Keratinocyte (primary cell): ENCODE results near the gene GPR153.

Experiments
- EZH2 ChIP-seq: IDR thresholded peaks from one replicate; pipeline ENCODE4 v1.6.1; 2012; ENCODE audit warnings: inconsistent platforms, mild to moderate bottlenecking, low read length, moderate library complexity
- TF ChIP-seq, protein P1 (sequence below), 3 experiments: IDR thresholded peaks in 1 of 3; conservative IDR thresholded peaks in 1 of 3; optimal IDR thresholded peaks in 1 of 3; 2 replicates in 2 of 3; 3 replicates in 1 of 3; pipeline versions ENCODE3 to v1.5.1; 2011; ENCODE audit warnings: low read length in 3 of 3, mild to moderate bottlenecking in 3 of 3, moderate library complexity in 2 of 3, control low read depth in 1 of 3, inconsistent platforms in 1 of 3; ENCODE audit not compliant: insufficient read depth in 2 of 3; ENCODE audit errors: extremely low read depth in 1 of 3

DNA sequence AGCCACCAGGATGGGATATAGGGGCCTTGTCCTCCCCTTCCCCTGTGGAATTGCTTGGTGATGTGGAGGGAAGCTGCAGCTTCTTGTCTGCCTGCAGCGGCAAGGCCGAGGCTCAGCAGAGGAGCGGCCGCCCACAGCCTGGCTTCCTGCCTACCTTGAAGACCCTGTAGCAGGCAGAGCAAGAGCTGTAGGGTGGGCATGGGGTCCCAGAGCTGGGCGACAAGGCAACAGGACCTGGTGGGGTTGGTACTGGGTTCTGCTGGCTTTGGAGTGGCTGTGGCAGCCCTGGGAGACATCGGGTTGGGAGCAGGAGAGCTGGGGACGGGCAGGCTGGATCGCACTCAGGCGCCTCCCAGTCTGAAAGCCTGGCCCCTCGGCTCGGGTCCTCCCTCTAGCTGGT lies 5.7 kb upstream of the GPR153 start:
- TF ChIP-seq, protein P1, sequence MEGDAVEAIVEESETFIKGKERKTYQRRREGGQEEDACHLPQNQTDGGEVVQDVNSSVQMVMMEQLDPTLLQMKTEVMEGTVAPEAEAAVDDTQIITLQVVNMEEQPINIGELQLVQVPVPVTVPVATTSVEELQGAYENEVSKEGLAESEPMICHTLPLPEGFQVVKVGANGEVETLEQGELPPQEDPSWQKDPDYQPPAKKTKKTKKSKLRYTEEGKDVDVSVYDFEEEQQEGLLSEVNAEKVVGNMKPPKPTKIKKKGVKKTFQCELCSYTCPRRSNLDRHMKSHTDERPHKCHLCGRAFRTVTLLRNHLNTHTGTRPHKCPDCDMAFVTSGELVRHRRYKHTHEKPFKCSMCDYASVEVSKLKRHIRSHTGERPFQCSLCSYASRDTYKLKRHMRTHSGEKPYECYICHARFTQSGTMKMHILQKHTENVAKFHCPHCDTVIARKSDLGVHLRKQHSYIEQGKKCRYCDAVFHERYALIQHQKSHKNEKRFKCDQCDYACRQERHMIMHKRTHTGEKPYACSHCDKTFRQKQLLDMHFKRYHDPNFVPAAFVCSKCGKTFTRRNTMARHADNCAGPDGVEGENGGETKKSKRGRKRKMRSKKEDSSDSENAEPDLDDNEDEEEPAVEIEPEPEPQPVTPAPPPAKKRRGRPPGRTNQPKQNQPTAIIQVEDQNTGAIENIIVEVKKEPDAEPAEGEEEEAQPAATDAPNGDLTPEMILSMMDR (optimal IDR thresholded peaks at IDR 0.05 in 1 of 3, IDR thresholded peaks at IDR 0.05 in 1 of 3, conservative IDR thresholded peaks at IDR 0.05 in 1 of 3; ENCODE audit: extremely low read depth in 1 of 3, insufficient read depth in 2 of 3, low read length in 3 of 3) = no peak
- no peak for TF ChIP-seq EZH2
